ENCODE results near the gene KCNIP1.

DNA sequence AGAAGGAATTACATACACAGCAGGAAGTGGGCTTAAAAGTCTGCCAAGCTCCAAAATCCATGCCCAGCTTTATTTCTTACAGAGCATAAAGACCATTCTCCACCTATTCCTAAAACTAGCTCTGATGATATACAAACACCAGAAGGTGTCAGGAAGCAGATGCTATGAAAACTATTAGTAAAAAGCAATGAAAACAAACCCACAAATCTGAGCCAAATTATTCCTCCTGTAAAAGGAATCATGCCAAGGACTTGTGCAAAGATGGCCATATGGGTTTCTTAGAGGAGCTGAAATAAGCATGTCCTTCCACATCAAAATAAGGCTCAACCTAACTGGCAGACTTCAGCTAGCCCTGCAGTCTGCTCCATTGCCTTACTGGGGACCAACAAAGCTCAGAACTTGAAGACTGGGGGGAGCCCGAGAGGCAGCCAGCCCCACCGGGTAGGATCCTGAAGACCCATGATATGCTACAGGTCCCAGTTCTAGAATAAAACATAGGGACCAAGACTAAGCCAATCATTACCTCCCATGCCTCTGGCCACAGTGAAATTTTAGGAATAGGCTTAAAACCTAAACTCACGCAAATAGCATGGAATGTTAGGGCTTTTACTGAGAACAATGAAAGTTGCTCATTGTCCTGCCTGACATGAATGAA, 236.9 kb downstream of the KCNIP1 start:
- TF ChIP-seq POLR2A (IDR thresholded peaks at IDR 0.05; ENCODE audit: low read length) (no peak), GATA1 (IDR thresholded peaks at IDR 0.05; ENCODE audit: low read depth, low read length) (no peak)

All from erythroblast (primary cell).